Measurements from ENCODE around the gene SFI1.
"Not testable (repeated sequence)": the region's sequence is repeated elsewhere in the genome, so short reads cannot be mapped to it uniquely, and the experiment has no call there.

SFI1 gene

GRCh38 chr22:31544481-31545480, 48.4 kb downstream of the SFI1 start:
- POLR2A ChIA-PET (ENCODE audit: low non-redundant PET) = no interaction called here
- DNase-seq (ENCODE audit: low spot score) = no peak
- H3K27ac ChIP-seq = peak overlapping the region; percentile 15; the same call in 1 of the 2 replicates
- TF ChIP-seq CTCF (conservative IDR thresholded peaks at IDR 0.05; ENCODE audit: low read depth) = no peak
- CTCF ChIA-PET = interaction anchor here (0.6 to 0.9 kb wide), 3 partner anchors 14 to 53 kb away, joined by 3 to 5 read pairs (median 5); no protein-coding TSS in a partner anchor

- ChIA-PET POLR2A (ENCODE audit: low non-redundant PET) (interaction anchor here (0.6 kb wide), 1 partner anchor 69 kb away, joined by 3 read pairs; no protein-coding TSS in a partner anchor), CTCF (no interaction called here)
- TF ChIP-seq CTCF (conservative IDR thresholded peaks at IDR 0.05; ENCODE audit: low read depth) = no peak
- DNase-seq (ENCODE audit: low spot score) = no peak
- no peak overlapping the region for H3K27ac ChIP-seq
Observed at GRCh38 chr22:31550871-31551370, 54.6 kb downstream of the SFI1 start.

- POLR2A ChIA-PET (ENCODE audit: low non-redundant PET) = interaction anchor here (0.5 kb wide), 1 partner anchor 329 kb away, joined by 4 read pairs; no protein-coding TSS in a partner anchor
- no peak overlapping the region for H3K27ac ChIP-seq
- peak; percentile 43 for TF ChIP-seq CTCF (conservative IDR thresholded peaks at IDR 0.05; ENCODE audit: low read depth)
- CTCF ChIA-PET = interaction anchor here (0.6 to 0.9 kb wide), 3 partner anchors 23 to 414 kb away, joined by 3 to 4 read pairs (median 3); no protein-coding TSS in a partner anchor
- peak; percentile 13 for DNase-seq (ENCODE audit: low spot score)
Observed at GRCh38 chr22:31556627-31557203, 60.4 kb downstream of the SFI1 start.

GRCh38 chr22:31558546-31558945, 62.2 kb downstream of the SFI1 start:
- DNase-seq (ENCODE audit: low spot score); POLR2A ChIA-PET (ENCODE audit: low non-redundant PET); H3K27ac ChIP-seq: not testable (repeated sequence)
- CTCF ChIA-PET = interaction anchor here (0.6 kb wide), 1 partner anchor 25 kb away, joined by 5 read pairs; no protein-coding TSS in a partner anchor

- DNase-seq (ENCODE audit: low spot score) = peak; percentile 67
- POLR2A ChIA-PET (ENCODE audit: low non-redundant PET) = no interaction called here
- CTCF ChIA-PET = interaction anchor here (0.5 to 1.0 kb wide), 5 partner anchors 17 to 192 kb away, joined by 3 to 5 read pairs (median 3); partner anchors contain the start of gene DEPDC5
- peak; percentile 72 for TF ChIP-seq CTCF (conservative IDR thresholded peaks at IDR 0.05; ENCODE audit: low read depth)
- H3K27ac ChIP-seq = peak overlapping the region; percentile 25; the same call in 1 of the 2 replicates
Observed at GRCh38 chr22:31561238-31561887, 65.0 kb downstream of the SFI1 start.

GRCh38 chr22:31561970-31562369, 65.6 kb downstream of the SFI1 start:
- POLR2A ChIA-PET (ENCODE audit: low non-redundant PET) = no interaction called here
- no peak for DNase-seq (ENCODE audit: low spot score)
- CTCF ChIA-PET = interaction anchor here (0.6 to 1.0 kb wide), 2 partner anchors 17 to 24 kb away, joined by 4 to 5 read pairs; no protein-coding TSS in a partner anchor
- no peak overlapping the region for H3K27ac ChIP-seq
- TF ChIP-seq CTCF (conservative IDR thresholded peaks at IDR 0.05; ENCODE audit: low read depth) = no peak

Measured in RWPE1 (cell line).